Adrenal gland (tissue), 12 donors: Measurements from ENCODE around the gene STX8. TPM values are rescaled to one million over a fixed set of nuclear protein-coding genes. Genes with fewer than 3 reads are reported as not detected.

ENCODE experiments used
- DNase-seq, 7 donors: peaks; one replicate each; pipeline ENCODE4 v3.0.0-alpha.2; 2019 to 2020
- H3K27ac ChIP-seq, 5 donors: fragments of 200-600 bp; sonication (generic) in 4 of 5; 1 replicate in 3 of 5; 2 replicates in 2 of 5; pipeline versions ENCODE4 v1.5.1 to v1.8.0; 2016 to 2020; ENCODE audit warnings: mild to moderate bottlenecking in 1 of 5
- H3K27me3 ChIP-seq: fragments of 200-600 bp; 2 replicates; pipeline ENCODE4 v1.8.0; 2021
- H3K36me3 ChIP-seq, 2 donors: fragments of 200-600 bp; replicated peaks in 1 of 2; 1 replicate in 1 of 2; 2 replicates in 1 of 2; pipeline versions ENCODE4 v1.5.1 to v1.8.0; 2018 to 2022
- H3K4me1 ChIP-seq, 2 donors: fragments of 200-600 bp; replicated peaks in 1 of 2; 1 replicate in 1 of 2; 2 replicates in 1 of 2; pipeline versions ENCODE4 v1.5.1 to v1.8.0; 2018 to 2021
- H3K4me3 ChIP-seq, 4 donors: fragments of 200-600 bp; sonication (generic) in 3 of 4; one replicate each; pipeline ENCODE4 v1.5.1; 2016 to 2018
- H3K9me3 ChIP-seq, 3 donors: fragments of 200-600 bp; sonication (generic) in 1 of 3; replicated peaks in 1 of 3; 1 replicate in 2 of 3; 2 replicates in 1 of 3; pipeline versions ENCODE4 v1.5.1 to v1.8.0; 2016 to 2021
- CTCF ChIP-seq, 6 experiments: fragments of 450-650 bp in 4 of 6; fragments of 200-600 bp in 2 of 6; sonication (generic) in 1 of 6; IDR thresholded peaks; 1 replicate in 5 of 6; 2 replicates in 1 of 6; pipeline versions ENCODE4 v1.5.1 to v1.8.0; 2016 to 2021; ENCODE audit warnings: antibody characterized with exemption in 6 of 6, mild to moderate bottlenecking in 2 of 6, moderate library complexity in 1 of 6
- POLR2A ChIP-seq, 2 donors: fragments of 450-650 bp; IDR thresholded peaks; one replicate each; pipeline ENCODE4 v1.6.1; 2017; ENCODE audit warnings: antibody characterized with exemption in 2 of 2, mild to moderate bottlenecking in 2 of 2, moderate library complexity in 1 of 2
- WGBS, 4 donors: extraction: QIAGEN DNeasy Blood & Tissue Kit in 2 of 4; methylation state at CpG; one replicate each; pipeline versions ENCODE4 v1.1.5 to v1.1.7; 2013 to 2017; 5-methylcytosine and 5-hydroxymethylcytosine counted together
- intact Hi-C, 2 donors: fragments of 100-400 bp; cut with DNase I; formaldehyde crosslinking; loops; one replicate each; pipeline versions ENCODE4 v1.14.1 to v1.15.0; 2022 to 2023
- polyA plus RNA-seq, 3 donors: library from polyadenylated mRNA; stranded (reverse); fragments of 200-250 nt in 2 of 3; fragments of 350-450 nt in 1 of 3; fragmentation: Illumina TruSeq in 1 of 3; extraction: RNeasy Lipid Tissue Mini Kit (QIAGEN cat#74804) in 1 of 3; gene quantifications; one replicate each; pipeline ENCODE4 v1.2.3, GENCODE V29; 2013 to 2014
- total RNA-seq, 9 donors: library from RNA; depleted of rRNA in 4 of 9; stranded (reverse); fragments of >200 nt in 4 of 9; fragments of 120-200 nt in 1 of 9; fragmentation: NEBNext Ultra II Directional in 1 of 9; extraction: Animal tissue kit (Norgen Biotek cat#: 25700) in 1 of 9; gene quantifications; one replicate each; pipeline versions ENCODE4 v1.1.0 to v1.2.4, GENCODE V29; 2013 to 2023
- donor health status: healthy with polysubstance abuse.
- donor health status: Bipolar disorder and iron deficiency.
- donor health status: DM: yes; HTN: yes; CAD: no.
- donor health status: DM: no; HTN: no; CAD: no.
- donor health status: DM: no; HTN: no; CAD: no.
- donor health status: DM: yes; HTN: yes; CAD: no.

Gene STX8
- total and polyA plus RNA-seq, 12 donors = 21.9 to 94.1 (median 72.3) TPM

DNA sequence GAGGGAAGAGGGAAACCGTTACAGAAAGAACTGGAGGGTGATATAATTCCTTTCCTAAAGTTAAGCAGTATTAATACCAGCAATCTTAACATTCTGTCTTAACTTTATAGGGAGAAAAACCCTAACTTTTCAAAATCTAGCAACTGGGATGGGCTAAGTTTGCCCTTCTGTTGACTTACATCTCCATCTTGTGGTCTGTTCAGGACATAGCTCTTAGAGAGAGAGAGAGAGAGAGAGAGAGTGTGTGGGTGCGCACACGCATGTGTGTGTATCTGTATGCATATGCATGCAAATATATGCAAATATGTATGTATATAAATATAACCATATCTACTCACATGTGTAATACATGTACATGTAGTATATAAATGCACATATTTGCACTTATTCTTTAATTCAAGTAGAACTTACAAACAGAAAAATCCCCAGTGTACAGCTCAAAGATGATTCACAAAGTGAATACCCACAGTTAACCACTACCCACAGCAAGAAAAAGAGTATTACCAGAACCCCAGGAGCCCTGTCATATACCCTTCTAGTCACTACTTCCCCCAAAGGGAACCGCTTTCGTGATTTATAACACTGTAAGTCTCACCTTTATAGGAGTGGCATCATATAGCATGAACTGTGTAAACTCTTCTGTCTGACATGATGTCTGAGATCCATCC is 46.5 kb downstream of the STX8 start:
- Histone ChIP-seq H3K9me3 (no peaks in the 10 kb centered on the region), H3K36me3 (no peaks in the 10 kb centered on the region), H3K4me3 (no peak overlapping the region), H3K27me3 (no peaks in the 10 kb centered on the region), H3K4me1 (no peaks in the 10 kb centered on the region), H3K27ac (no peak overlapping the region)
- no peak for DNase-seq
- TF ChIP-seq POLR2A (IDR thresholded peaks at IDR 0.05) = no peak
- TF ChIP-seq CTCF (IDR thresholded peaks at IDR 0.05) = peak in 4 of 6 experiments; percentile 36 to 46 (median 40)
- 66 to 90% (median 77%) methylated on average over 4 to 5 of the region's 5 CpGs for WGBS, 4 donors
- intact Hi-C loops = loop anchor here in 1 of 2 donors (10.0 kb wide), 1 partner anchor 534 kb away; no protein-coding TSS in a partner anchor

- Histone ChIP-seq H3K27ac (no peak overlapping the region), H3K4me1 (no peaks in the 10 kb centered on the region), H3K4me3 (no peak overlapping the region), H3K36me3 (no peaks in the 10 kb centered on the region), H3K9me3 (no peaks in the 10 kb centered on the region), H3K27me3 (no peaks in the 10 kb centered on the region)
- DNase-seq = no peak
- TF ChIP-seq POLR2A (IDR thresholded peaks at IDR 0.05) (no peak), CTCF (IDR thresholded peaks at IDR 0.05) (no peak)
- WGBS, 4 donors = 67 to 81% (median 75%) methylated on average over 3 of the region's 3 CpGs
- intact Hi-C loops = loop anchor here in 1 of 2 donors (10.0 kb wide), 1 partner anchor 533 kb away; no protein-coding TSS in a partner anchor
These were observed 47.8 kb downstream of the STX8 start for GRCh38 chr17:9527788-9528187.

DNA sequence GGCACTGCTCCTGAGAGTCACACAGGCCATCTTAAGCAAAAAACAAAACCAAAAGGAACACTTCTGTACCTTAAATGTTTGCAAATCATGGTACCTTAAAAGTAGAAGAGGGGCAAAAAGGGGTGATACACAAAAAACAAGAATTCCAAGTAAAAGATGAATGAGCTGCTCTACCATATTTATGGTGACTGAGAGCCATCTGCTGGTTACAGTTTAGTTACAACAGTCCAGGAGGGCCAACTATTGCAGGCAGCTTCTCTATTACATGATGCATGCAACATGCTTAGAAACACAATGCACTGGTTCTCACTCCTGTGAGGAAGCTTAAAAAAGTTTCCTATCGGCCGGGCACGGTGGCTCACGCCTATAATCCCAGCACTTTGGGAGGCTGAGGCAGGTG is 53.5 kb downstream of the STX8 start:
- no peak overlapping the region for H3K27ac ChIP-seq
- WGBS, 4 donors = 39 to 45% (median 43%) methylated on average over 4 of the region's 4 CpGs
- H3K27me3 ChIP-seq = no peaks in the 10 kb centered on the region
- H3K4me3 ChIP-seq = no peak overlapping the region
- H3K36me3 ChIP-seq = no peaks in the 10 kb centered on the region
- TF ChIP-seq POLR2A (IDR thresholded peaks at IDR 0.05) = no peak
- TF ChIP-seq CTCF (IDR thresholded peaks at IDR 0.05) = peak; percentile 21 to 67 (median 56)
- H3K9me3 ChIP-seq = no peaks in the 10 kb centered on the region
- H3K4me1 ChIP-seq = no peaks in the 10 kb centered on the region
- intact Hi-C loops = loop anchor here (5.0 to 10.0 kb wide), 2 partner anchors 525 to 527 kb away; no protein-coding TSS in a partner anchor
- peak in 2 of 7 donors; percentile 24 to 25 for DNase-seq

DNA sequence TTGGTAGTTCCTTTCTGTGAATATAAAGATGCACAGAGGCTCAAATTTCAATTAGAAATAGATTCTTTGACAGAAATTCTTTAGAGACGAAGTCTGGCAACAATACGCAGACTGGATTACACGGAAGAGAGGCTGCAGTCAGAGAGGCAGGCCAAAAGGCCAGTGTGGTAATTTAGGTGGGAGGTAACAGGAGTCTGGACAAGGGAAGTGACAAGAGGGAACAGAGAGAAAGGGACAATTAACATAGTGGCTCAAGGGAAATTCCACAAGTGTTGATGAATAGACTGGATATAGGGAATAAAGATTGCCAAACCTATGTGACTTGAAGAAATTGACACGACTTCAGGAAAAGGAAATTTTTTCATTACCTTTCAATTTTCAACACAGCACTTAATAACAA is 54.6 kb downstream of the STX8 start:
- Histone ChIP-seq H3K9me3 (no peaks in the 10 kb centered on the region), H3K27me3 (no peaks in the 10 kb centered on the region), H3K4me3 (no peak overlapping the region), H3K27ac (no peak overlapping the region), H3K4me1 (no peaks in the 10 kb centered on the region), H3K36me3 (no peaks in the 10 kb centered on the region)
- intact Hi-C loops = loop anchor here (5.0 to 10.0 kb wide), 2 partner anchors 524 to 526 kb away; no protein-coding TSS in a partner anchor
- TF ChIP-seq CTCF (IDR thresholded peaks at IDR 0.05) (no peak), POLR2A (IDR thresholded peaks at IDR 0.05) (no peak)
- 77 to 86% (median 82%) methylated on average over 4 of the region's 4 CpGs for WGBS, 4 donors
- no peak for DNase-seq
